ENCODE measurements around the gene TPRX1.
"Not testable (repeated sequence)": the region's sequence is repeated elsewhere in the genome, so short reads cannot be mapped to it uniquely, and the experiment has no call there.

Gene TPRX1

DNA sequence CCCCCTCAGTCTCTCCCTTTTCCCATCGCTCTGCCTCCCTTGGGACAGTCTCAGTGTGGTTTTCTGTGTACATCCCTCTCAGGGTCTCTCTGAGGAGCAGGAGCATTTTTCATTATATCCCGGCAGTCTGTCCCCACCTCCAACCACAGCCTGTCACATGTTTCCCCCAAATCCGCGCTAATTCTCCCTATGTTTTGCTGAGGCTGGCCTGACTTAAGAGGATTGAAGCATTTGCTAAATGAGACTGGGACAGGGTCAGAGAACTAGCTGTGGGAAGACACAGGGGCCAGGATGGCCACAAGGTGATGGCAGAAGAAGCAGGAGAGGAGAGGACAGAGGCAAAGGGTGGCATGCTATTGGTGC, 5.5 kb downstream of the TPRX1 start:
- DNase-seq: no peak

DNA sequence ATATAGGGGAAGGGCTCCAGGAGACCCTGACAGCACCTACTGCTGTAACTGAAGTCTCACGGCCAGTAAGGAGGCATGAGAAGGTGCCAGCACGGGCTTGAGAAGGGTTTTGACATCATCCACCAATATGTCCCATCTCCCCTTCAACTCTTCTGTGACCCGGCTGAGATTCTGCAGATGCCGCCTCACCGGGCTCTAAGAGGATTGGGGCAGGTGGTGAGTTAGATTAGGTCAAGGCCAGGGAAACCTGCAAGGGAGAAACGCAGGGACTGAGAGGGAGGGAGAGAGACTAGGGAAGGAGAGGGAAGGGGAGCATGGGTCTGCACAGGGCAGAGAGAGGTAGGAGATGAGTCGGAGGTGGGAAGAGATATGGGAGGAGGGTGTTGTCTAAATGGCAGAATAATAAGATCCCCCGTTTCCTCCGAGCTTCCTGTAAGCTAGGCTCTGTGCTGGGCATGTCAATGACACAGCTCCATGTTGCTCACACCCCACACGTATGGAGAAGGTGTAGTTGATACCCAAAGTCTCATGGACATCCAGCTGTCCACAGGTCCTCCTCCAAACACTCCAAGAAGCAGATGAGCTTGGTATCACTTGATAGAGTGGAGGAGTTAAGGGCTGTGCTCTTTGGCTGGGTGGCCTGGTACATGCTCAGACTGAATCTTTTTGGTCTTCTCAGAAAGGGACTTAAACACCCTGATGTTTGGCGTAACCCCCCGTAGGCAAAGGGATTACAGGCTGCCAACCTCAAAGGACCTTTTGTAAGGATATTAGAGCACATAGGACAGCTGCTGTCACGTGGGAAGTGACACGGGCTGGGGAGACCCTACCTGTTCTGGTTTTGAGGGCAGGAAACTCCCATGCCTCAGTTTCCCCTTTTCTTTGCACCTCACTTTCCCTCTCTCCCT, 6.1 kb downstream of the TPRX1 start:
- no peak for DNase-seq

DNA sequence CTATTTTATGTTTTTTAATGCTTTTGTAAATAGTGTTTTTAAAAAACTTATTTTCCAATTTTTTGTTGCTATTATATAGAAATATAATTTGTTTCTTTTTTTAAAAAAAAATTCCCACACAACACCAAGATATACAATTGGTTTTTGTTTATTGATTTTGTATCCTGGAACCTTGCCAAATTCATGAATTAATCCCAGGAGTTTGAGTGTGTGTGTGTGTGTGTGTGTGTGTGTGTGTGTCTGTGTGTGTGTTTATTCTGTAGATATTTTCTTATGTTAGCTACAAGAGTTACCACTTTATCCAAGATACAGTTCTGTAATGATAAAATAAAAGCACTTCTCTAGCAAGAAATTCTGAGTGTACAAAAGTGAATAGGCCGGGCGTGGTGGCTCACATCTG, 7.6 kb downstream of the TPRX1 start:
- no peak for DNase-seq

DNA sequence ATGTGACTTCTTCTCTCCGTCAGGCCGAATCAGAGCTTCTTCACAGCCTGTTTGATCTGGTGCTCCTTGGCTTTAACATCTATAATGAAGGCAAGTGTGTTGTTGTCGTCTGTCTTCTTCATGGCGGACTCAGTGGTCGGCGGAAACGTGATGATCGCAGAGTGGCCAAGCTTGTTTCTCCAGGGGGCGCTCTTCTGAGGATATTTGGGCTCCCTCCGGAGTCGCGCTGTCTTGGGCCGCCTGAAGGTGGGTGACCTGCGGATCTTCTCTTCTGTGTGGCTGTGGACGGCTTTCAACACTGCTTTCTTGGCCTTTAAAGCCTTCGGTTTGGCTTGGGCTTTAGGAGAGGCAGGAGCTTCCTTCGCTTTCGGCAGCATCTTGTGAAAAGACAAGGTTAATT, 9.8 kb downstream of the TPRX1 start:
- DNase-seq: no peak

DNA sequence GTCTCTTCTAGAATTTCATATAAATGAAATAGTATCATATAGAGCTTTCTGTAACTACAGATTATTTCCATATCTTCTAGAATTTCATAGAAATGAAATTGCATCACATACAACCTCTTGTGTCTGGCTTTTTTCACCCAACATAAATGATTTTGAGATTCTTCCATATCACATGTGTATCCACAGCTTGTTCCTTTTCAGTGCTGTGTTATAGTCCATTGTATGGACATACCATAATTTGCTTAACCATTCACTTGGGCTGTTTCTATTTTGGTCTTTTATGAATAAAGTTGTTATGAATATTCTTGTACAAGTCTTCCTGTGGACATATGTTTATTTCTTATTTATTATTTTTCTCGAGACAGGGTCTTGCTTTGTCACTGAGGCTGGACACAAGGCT, 11.7 kb downstream of the TPRX1 start:
- DNase-seq: no peak

DNA sequence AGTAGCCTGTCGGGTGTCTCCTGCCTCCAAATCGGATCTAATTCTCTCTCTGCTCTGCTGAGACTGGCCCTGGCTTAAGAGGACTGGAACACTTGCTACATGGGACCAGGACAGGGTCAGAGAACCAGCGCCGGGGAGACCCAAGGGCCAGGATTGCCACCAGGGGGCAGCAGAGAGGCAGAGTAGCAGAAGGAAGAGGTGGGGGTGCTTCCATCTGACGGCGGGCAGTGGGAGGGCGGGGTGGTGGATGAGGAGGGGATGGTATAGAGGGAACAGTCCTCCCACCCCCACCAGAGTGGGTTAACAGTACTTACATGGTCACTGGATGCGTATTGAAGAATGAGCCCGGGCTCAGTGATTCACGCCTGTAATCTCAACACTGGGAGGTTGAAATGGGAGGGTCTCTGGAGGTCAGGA, 13.9 kb downstream of the TPRX1 start:
- DNase-seq: peak; percentile 61

DNA sequence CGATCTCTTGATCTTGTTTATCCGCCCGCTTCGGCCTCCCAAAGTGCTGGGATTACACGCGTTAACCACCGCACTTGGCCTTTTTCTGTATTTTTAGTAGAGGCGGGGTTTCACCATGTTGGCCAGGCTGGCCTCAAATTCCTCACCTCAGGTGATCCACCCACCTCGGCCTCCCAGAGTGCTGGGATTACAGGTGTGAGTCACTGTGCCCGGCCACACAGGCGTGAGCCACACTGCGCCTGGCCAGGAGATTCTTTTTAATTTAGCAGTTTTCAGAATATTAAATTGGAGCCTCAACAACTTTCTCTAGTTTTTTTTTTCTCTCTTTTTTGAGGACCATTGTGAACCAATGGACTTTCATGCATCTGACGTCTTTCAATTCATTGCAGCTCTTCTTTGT, 14.5 kb downstream of the TPRX1 start:
- DNase-seq: not testable (repeated sequence)

DNA sequence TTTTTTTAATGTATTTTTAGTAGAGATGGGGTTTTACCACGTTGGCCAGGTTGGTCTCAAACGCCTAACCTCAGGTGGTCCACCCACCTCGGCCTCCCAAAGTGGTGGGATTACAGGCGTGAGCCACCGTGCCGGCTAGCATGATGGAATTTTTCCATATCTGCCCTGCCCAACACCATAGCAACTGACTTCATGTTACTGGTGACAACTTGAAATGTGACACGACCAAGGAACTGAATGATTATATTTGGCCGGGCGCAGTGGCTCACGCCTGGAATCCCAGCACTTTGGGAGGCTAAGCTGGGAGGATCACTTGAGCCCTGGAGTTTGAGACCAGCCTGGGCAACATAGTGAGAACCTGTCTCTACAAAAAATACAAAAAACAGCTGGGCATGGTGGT, 17.0 kb downstream of the TPRX1 start:
- not testable (repeated sequence) for DNase-seq

DNA sequence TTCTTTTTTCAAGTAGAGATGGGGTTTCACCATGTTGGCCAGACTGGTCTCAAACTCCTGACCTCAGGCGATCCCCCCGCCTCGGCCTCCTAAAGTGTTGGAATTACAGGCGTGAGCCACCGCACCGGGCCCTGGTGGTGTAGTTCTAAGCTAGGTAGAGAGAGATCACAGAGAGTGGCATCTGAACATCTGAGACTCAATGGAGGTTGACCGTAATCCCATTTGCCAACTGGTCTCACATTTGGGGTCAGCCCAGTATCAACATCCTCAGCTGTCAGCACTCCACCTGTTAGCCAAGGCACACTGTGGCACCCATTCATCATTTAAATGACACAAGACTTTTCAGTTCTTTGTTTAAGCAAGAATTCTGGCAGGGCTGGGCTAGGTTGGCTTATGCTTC, 17.8 kb downstream of the TPRX1 start:
- DNase-seq: no peak

DNA sequence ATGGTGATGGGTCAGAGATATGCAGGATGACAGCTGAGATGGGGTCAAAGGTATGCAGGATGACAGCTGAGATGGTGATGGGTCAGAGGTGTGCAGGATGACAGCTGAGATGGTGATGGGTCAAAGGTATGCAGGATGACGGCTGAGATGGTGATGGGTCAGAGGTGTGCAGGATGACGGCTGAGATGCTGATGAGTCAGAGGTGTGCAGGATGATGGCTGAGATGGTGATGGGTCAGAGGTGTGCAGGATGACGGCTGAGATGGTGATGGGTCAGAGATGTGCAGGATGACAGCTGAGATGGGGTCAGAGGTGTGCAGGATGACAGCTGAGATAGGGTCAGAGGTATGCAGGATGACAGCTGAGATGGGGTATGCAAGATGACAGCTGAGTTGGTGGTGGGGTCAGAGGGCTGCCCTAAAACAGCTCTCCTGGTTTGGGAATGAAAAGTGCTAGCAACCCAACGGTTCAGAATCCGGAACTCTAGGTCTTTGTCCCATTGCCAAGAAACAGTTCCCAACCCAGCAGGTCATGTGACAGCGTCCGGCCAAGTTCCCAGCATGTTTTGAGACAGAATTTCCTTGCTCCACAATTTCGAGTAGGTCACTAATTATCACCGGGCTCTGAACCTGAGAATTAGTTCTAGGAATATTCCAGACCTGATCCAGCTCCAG, 22.6 kb downstream of the TPRX1 start:
- DNase-seq: no peak

DNA sequence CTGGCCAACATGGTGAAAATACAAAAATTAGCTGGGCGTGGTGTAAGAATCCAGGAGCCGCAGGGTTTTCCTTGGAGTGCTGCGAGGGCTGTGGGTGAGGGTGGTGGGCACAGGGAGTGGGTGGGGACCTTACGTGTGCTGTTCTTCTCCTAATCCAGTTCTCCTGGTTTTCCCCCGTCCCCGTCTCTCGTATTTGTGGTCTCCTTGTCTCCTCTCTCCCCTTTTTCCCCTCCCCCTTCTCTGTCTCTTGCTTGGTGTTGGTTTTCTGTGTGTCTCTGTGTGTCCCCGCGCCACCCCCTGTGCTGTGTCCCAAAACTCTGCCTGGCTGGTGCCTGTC, 24.2 kb downstream of the TPRX1 start:
- no peak for DNase-seq

DNA sequence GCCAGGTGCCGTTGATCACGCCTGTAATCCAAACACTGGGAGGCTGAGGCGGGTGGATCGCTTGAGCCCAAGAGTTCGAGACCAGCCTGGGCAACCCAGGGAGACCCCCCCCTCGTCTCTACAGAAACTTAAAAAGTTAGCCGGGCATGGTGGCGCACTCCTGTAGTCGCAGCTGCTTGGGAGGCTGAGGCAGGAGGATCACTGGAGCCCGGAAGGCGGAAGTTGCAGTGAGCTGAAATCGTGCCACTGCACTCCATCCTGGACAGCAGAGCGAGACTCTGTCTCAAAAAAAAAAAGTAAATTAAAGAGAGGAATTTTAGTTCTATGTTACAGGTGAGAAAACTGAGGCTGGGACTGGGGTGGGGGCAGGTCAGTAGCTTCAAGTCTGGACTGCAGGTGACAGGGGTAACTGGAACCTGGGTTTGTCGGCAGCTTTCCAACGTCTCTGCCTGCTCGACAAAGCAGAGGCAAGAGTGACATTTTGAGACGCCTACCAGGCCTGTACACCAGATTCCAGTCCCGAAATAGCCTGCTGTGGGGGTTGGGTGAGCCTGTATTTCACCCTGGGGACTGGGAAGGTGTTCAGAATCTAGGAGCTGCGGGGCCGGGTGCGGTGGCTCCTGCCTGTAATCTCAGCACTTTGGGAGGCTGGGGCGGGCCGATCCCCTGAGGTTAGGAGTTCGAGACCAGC, 24.7 kb downstream of the TPRX1 start:
- no peak for DNase-seq

DNA sequence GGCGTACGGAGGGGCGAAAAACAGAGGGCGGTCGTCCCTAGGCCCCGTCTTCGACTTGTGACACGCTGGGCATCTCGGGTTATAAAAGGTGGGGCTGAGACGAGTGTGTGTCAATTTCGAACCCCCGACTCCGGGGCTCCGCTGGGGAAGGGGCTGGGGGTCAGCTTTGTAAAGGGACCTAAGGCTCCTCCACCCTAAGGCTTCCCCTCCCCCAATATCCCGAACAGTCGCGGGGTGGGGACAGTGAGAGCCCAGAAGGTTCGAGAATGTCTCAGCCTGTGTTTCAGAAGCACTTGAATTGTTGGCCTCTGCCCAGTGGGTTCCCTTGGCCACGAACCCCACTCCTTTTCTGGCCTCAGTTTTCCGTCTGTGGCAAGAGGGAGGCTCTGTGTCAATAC, 25.4 kb downstream of the TPRX1 start:
- peak; percentile 8 for DNase-seq

DNA sequence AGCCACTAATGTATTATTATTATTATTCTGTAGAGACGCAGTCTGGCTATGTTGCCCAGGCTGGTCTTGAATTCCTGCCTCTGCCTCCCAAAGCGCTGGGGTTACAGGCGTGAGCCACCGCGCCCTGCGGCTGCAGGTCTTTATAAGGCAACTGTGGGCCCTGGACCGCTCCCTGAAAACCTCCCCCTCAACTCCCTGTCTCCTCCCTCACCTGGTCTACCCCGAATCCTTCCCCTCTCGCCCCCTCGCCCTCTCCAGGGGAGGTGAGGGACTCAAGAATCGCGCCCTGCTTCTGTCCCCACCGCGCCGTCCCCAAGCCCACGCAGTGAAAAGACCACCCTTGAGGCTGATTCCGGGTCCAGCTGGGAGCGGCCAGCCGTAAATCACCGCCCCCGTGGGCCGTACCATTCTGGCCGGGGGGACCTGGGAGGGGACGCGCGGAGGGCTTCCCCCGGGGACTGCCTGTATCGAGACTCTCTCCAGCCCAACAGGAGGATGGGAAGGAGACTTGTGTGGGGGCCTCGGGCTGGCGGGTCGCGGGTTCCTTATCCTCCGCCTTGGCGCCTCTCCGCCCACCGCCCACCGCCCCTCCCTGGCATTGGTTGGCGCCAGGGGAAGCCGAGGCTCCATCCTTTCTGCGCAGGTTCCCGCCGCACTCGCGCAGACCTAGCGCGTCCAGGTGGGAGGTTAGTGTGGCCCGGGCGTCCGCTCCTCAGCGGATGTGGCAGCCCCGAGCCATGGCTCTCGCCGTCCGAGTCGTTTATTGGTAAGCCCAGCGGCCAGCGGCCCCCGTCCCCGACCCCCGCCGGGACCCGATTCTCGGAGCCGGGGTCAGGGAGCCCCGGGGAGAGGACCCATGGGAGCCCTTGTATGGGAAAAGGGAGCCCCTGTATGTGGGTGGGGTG, 26.1 kb downstream of the TPRX1 start, which contains the start of gene SELENOW:
SELENOW (plus strand) TSS at position 655 of the 905 bp plus-strand sequence; CDS start at position 738, 83 bp downstream.
- DNase-seq: peak; percentile 76

DNA sequence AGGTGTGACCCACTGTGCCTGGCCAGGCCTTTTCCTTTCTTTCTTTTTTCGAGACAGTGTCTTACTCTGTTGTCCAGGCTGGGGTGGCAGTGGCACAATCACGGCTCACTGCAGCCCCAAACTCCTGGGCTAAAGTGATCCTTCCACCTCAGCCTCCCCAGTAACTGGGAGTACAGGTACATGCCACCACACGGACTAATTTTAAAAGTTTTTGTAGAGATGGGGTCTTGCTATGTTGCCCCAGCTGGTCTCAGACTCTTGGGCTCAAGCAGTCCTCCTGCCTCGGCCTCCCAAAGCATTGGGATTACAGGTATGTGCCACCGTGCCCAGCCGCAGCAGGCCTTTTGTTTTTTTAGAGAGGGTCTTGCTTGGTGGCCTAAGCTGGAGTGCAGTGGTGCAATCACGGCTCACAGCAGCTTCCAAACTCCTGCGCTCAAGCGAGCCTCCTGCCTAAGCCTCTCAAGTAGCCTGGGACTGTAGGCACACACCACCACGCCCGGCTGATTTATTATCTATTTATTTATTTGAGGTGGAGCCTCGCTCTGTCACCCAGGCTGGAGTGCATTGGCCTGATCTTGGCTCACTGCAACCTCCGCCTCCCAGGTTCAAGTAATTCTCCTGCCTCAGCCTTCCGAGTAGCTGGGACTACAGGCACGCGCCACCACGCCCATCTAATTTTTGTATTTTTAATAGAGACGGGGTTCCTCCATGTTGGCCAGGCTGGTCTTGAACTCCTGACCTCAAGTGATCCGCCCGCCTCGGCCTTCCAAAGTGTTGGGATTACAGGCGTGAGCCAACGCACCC, 26.9 kb downstream of the TPRX1 start:
- not testable (repeated sequence) for DNase-seq

DNA sequence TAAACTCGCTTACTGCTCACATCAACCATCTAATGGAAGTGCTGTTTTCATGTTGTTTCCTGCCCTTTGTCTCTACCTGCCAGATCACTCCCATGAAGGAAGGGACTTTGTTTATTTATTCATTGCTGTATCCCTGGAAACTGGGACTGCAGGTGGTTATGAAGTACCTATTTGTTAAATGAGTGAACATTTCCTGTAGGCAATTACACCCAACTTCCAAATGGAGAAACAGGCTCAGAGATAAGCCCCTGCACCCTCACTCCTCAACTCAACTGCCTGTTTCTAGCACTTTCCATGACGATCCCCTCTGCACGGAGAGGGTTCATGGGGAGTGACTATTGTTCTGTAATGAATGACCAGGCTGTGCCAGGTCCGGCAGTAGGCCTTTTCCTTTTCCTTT, 27.8 kb downstream of the TPRX1 start:
- no peak for DNase-seq

DNA sequence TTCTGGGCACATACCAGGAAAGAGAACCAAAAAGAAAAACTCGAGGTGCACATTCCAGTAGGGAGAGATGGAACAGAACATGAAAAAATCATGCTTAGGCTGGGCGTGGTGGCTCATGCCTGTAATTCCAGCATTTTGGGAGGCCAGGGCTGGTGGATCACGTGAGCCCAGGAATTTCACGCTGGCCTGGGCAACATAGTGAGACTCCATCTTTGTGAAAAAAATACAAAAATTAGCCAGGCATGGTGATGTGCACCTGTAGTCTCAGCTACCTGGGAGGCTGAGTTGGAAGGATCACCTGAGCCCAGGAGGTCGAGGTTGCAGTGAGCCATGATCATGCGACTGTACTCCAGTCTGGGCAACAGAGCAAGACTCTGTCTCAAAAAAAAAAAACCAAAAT, 33.1 kb downstream of the TPRX1 start:
- DNase-seq: not testable (repeated sequence)

DNA sequence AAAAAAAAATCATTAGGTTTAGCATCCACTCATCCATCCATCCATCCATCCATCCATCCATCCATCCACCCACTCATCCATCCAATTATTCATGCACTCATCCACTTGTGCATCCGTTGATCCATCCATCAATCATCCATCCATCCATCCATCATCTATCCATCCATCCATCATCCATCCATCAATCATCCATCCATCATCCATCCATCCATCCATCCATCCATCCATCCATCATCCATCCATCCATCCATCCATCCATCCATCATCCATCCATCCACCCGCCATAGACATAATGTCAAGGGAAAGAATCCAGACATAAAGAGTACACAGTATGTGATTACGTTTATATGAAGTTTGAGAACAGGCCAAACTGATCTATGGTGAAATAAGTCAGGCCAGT, 34.8 kb downstream of the TPRX1 start:
- DNase-seq: no peak

DNA sequence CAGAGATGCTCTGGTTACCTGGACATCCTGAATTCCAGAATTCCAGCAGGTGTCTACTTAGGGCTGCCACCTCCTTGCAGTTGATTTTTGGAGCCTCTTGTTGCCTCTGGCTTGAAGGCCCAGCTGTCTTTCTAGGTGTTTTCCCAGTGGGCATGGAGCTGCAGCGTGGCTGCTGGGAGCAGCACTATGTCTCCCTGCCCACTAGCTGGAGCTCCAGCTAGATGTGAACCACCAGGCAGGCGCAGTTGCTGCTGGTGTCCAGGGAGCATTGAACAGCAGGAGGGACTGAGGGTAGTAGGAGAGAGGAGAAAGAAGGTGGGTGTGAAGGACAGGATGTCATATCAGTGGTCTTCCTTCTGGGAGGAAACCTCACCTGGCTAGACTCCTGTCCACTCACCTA, 35.7 kb downstream of the TPRX1 start:
- DNase-seq: no peak

DNA sequence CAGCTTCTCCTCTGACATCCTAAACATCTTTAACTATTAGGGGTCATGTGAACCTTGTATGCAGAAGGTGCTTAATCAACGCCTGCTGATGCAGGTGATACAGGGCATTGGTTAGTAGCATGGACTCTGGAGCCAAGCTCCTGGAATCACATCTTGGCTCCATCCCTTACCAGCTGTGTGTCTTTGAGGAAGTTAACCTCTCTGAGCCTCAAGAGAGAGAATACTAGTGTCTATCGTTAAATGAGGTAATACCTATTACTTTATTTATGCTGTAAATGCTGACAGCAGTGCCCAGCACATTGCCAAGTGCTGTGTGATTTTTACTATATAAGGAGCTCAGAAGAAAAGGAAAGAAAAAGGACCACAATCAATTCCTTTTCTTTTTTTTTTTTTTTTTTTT, 37.0 kb downstream of the TPRX1 start:
- DNase-seq: no peak

DNA sequence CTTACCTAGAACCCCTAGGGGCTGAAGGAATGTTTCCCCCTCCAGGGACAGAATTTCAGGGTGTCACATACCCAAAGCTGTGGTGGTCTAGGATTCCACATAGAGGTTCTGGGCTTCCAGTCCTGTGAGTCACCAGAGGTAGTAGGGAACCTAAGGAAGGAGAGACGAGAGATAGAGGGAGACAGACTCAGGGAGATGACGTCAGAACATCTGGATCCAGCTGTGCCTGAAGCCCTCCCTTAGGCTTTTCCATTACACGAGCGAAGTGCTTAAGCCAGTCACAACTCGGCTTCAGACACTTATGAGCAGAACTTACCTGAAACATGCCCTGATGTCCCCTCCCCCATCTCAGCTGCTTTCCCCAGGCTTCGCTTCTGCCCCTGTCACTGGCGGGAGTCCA, 37.7 kb downstream of the TPRX1 start:
- no peak for DNase-seq

DNA sequence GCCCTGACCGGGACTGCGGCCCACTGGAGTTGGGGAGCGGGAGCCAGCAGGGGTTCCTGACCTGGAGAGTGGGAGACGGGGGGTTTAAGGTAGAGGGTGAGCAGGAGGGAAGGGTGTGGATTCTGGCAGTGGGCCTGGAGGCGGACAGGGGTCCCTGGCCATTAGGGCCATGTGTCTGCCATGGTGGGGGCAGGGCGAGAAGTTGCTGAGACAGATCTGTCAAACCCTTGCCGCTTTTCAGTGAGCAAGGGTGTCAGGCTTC, 38.1 kb downstream of the TPRX1 start:
- no peak for DNase-seq
